SK-N-SH (cell line): Measurements from ENCODE around the gene EPX. TPM values are rescaled to one million over a fixed set of nuclear protein-coding genes. Genes with fewer than 3 reads are reported as not detected.
A peak's percentile ranks its signal among the peaks of the same experiment; 100 is the strongest.

ENCODE experiments used
- CTCF ChIA-PET: fragments of 300-600, 350-600 bp; formaldehyde crosslinking; extraction: SDS; loops from one replicate; lab custom pipeline; 2021; lab: Yijun Ruan, JAX
- POLR2A ChIA-PET: fragments of 350-600 bp; sonication (Branson Sonifier 250); formaldehyde crosslinking; extraction: SDS; loops from one replicate; lab custom pipeline; 2020; ENCODE audit warnings: antibody characterized with exemption, inconsistent platforms; lab: Yijun Ruan, JAX
- DNase-seq: peaks from one replicate; pipeline ENCODE4 v3.0.0; 2012
- H2AFZ ChIP-seq: fragments of 200-600 bp; sonication (generic); 2 replicates; pipeline ENCODE4 v1.8.1; 2016; ENCODE audit warnings: antibody characterized with exemption, mild to moderate bottlenecking, low read depth
- H3F3A ChIP-seq: fragments of 200-600 bp; sonication (generic); replicated peaks from 2 replicates; pipeline ENCODE3; 2016; ENCODE audit warnings: antibody characterized with exemption, mild to moderate bottlenecking; ENCODE audit not compliant: insufficient read depth
- H3K27ac ChIP-seq, 2 experiments: fragments of 200-500 bp in 1 of 2; fragments of 200-600 bp in 1 of 2; sonication (Bioruptor generic) in 1 of 2; sonication (generic), shearing (Covaris generic) in 1 of 2; 2 replicates each; pipeline versions ENCODE4 v1.5.1 to v1.6.1; 2014 to 2016; ENCODE audit warnings: low read depth in 2 of 2, inconsistent platforms in 1 of 2, low read length in 1 of 2, mild to moderate bottlenecking in 1 of 2, mixed read lengths in 1 of 2
- H3K27me3 ChIP-seq: fragments of 200-600 bp; sonication (generic), shearing (Covaris generic); 2 replicates; pipeline ENCODE4 v1.6.1; 2016; ENCODE audit warnings: mixed run types; ENCODE audit not compliant: insufficient read depth
- H3K36me3 ChIP-seq, 2 experiments: fragments of 200-500 bp in 1 of 2; fragments of 200-600 bp in 1 of 2; sonication (Bioruptor generic) in 1 of 2; sonication (generic) in 1 of 2; replicated peaks in 1 of 2; 2 replicates each; pipeline versions ENCODE3 to v1.5.1; 2014 to 2016; ENCODE audit warnings: low read length in 1 of 2, mild to moderate bottlenecking in 1 of 2; ENCODE audit not compliant: insufficient read depth in 2 of 2, control insufficient read depth in 1 of 2
- H3K4me1 ChIP-seq, 2 experiments: fragments of 200-500 bp in 1 of 2; fragments of 200-600 bp in 1 of 2; sonication (Bioruptor generic) in 1 of 2; sonication (generic), shearing (Covaris generic) in 1 of 2; 2 replicates each; pipeline versions ENCODE4 v1.5.1 to v1.6.1; 2014 to 2016; ENCODE audit warnings: low read depth in 1 of 2, low read length in 1 of 2, mixed run types in 1 of 2; ENCODE audit not compliant: insufficient read depth in 2 of 2, control insufficient read depth in 1 of 2
- H3K4me2 ChIP-seq: fragments of 200-600 bp; sonication (generic), shearing (Covaris generic); 2 replicates; pipeline ENCODE4 v1.6.1; 2017; ENCODE audit warnings: mixed run types
- H3K4me3 ChIP-seq, 2 experiments: fragments of 200-500 bp in 1 of 2; fragments of 200-600 bp in 1 of 2; sonication (Bioruptor generic) in 1 of 2; sonication (generic), shearing (Covaris generic) in 1 of 2; 2 replicates each; pipeline versions ENCODE4 v1.5.1 to v1.8.1; 2014 to 2016; ENCODE audit warnings: low read depth in 2 of 2, inconsistent platforms in 1 of 2, low read length in 1 of 2, mild to moderate bottlenecking in 1 of 2, mixed read lengths in 1 of 2, moderate library complexity in 1 of 2
- H3K79me2 ChIP-seq: fragments of 200-600 bp; sonication (generic); 2 replicates; pipeline ENCODE4 v1.8.1; 2017; ENCODE audit warnings: mild to moderate bottlenecking; ENCODE audit not compliant: insufficient read depth
- H3K9ac ChIP-seq: fragments of 200-600 bp; sonication (generic); 2 replicates; pipeline ENCODE4 v1.6.1; 2017; ENCODE audit warnings: mixed run types
- H3K9me2 ChIP-seq: fragments of 200-600 bp; sonication (generic); 2 replicates; pipeline ENCODE4 v1.6.1; 2017; ENCODE audit warnings: mixed run types
- H3K9me3 ChIP-seq: fragments of 200-600 bp; sonication (generic); 2 replicates; pipeline ENCODE4 v1.6.1; 2017; ENCODE audit warnings: mixed run types, mild to moderate bottlenecking, moderate library complexity
- H4K20me1 ChIP-seq: fragments of 200-600 bp; sonication (generic); 2 replicates; pipeline ENCODE4 v1.6.1; 2017; ENCODE audit warnings: mild to moderate bottlenecking, mixed run types; ENCODE audit not compliant: insufficient read depth
- ELF1 ChIP-seq: IDR thresholded peaks from 2 replicates; pipeline ENCODE4 v1.4.0; 2012
- RAD21 ChIP-seq: IDR thresholded peaks from 2 replicates; pipeline ENCODE4 v1.6.1; 2012; ENCODE audit warnings: mild to moderate bottlenecking, low read length
- RCOR1 ChIP-seq: fragments of 150-350 bp; IDR thresholded peaks from 2 replicates; pipeline ENCODE4 v1.6.1; 2017; ENCODE audit warnings: antibody characterized with exemption, low read length
- RFX5 ChIP-seq: IDR thresholded peaks from 2 replicates; pipeline ENCODE4 v1.6.1; 2012; ENCODE audit warnings: mild to moderate bottlenecking, improper control_type of control experiment, low read length
- RXRA ChIP-seq: IDR thresholded peaks from 2 replicates; pipeline ENCODE4 v1.4.0; 2012; ENCODE audit warnings: low read depth, mild to moderate bottlenecking, borderline replicate concordance
- SMC3 ChIP-seq: IDR thresholded peaks from 2 replicates; pipeline ENCODE4 v1.6.1; 2012; ENCODE audit warnings: low read depth, low read length, improper control_type of control experiment
- TEAD4 ChIP-seq: IDR thresholded peaks from 2 replicates; pipeline ENCODE4 v1.4.0; 2012; ENCODE audit warnings: mild to moderate bottlenecking, borderline replicate concordance; ENCODE audit not compliant: insufficient read depth
- YY1 ChIP-seq: IDR thresholded peaks from 2 replicates; pipeline ENCODE4 v1.4.0; 2012; ENCODE audit warnings: low read depth, mild to moderate bottlenecking
- WGBS: methylation state at CpG from one replicate; pipeline ENCODE4 v1.1.6; 2017; ENCODE audit warnings: low lambda C conversion rate; 5-methylcytosine and 5-hydroxymethylcytosine counted together
- polyA plus RNA-seq, 3 experiments: library from polyadenylated mRNA; depleted of rRNA; stranded (reverse); fragments of >200 nt; gene quantifications; 2 replicates each; pipeline ENCODE4 v1.2.3, GENCODE V29; 2012
- TF ChIP-seq, protein P1 (sequence below): fragments of 150-350 bp; IDR thresholded peaks from 2 replicates; pipeline ENCODE4 v1.6.1; 2017; ENCODE audit warnings: antibody characterized with exemption, low read length, low read depth, borderline replicate concordance
- TF ChIP-seq, protein P2 (sequence below): fragments of 200-600 bp; sonication (generic); IDR thresholded peaks from 2 replicates; pipeline ENCODE4 v1.6.1; 2017; ENCODE audit warnings: antibody characterized with exemption, mild to moderate bottlenecking, moderate library complexity
- TF ChIP-seq, protein P3 (sequence below): IDR thresholded peaks from 2 replicates; pipeline ENCODE4 v1.6.1; 2012; ENCODE audit warnings: mild to moderate bottlenecking, low read depth, low read length, moderate library complexity

EPX gene
- polyA plus RNA-seq, 1 of the 3 experiments (the other 2 are of a cell fraction): 0.02 TPM

DNA sequence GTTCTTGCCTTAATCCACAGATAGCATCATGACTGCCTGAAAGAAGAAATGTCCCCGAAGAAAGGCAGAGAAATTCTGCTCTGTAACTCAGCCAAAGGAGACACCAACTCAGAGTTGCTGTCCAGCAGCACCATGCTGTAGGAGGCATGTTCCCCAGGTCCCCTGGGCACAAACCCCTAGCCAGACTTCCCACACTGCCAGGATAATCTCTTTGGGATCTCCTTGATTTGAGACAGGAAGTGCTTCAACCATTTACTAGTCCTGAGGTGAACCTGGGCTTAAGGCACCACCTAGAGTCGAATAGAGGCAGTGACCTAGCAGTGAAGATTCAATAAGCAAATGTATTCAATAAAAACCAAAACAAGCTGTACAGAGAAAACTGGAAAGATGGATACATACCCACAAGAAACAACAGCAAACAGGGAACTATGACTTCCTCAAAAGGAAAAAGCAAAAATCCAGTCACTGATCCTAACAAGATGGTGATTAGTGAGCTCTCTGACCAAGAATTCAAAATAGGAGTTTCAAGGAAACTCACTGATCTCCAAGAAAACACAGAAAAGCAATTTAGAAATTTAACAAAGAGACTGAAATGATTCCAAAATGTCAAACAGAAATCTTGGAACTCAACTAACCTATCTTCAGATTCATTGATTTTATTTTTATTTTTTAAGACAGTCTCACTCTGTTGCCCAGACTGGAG lies 20.0 kb upstream of the EPX start:
- no peaks in the 10 kb centered on the region for H3K9me3 ChIP-seq
- H3K4me2 ChIP-seq: no peak overlapping the region
- 11% methylated on average over 2 of the region's 2 CpGs for WGBS
- CTCF ChIA-PET: interaction anchor here (0.6 to 3.1 kb wide), 18 partner anchors 9 to 188 kb away, joined by 3 to 16 read pairs (median 4); no protein-coding TSS in a partner anchor
- H3K79me2 ChIP-seq: no peaks in the 10 kb centered on the region
- H3K4me3 ChIP-seq: no peak overlapping the region
- H4K20me1 ChIP-seq: no peaks in the 10 kb centered on the region
- H3K9me2 ChIP-seq: no peaks in the 10 kb centered on the region
- POLR2A ChIA-PET: no interaction called here
- no peaks in the 10 kb centered on the region for H3F3A ChIP-seq
- H2AFZ ChIP-seq: no peak overlapping the region
- H3K27ac ChIP-seq: no peak overlapping the region
- H3K27me3 ChIP-seq: peaks cover 5% of the 10 kb centered on the region; the same call in 1 of the 2 replicates
- H3K9ac ChIP-seq: no peak overlapping the region
- TF ChIP-seq SMC3: peak; percentile 25; the same call in 1 of the 2 replicates
- TF ChIP-seq, protein P1, sequence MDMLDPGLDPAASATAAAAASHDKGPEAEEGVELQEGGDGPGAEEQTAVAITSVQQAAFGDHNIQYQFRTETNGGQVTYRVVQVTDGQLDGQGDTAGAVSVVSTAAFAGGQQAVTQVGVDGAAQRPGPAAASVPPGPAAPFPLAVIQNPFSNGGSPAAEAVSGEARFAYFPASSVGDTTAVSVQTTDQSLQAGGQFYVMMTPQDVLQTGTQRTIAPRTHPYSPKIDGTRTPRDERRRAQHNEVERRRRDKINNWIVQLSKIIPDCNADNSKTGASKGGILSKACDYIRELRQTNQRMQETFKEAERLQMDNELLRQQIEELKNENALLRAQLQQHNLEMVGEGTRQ: no peak
- TF ChIP-seq RCOR1: no peak
- TF ChIP-seq YY1: no peak
- peak; percentile 68 for TF ChIP-seq RAD21
- no peak for TF ChIP-seq RXRA
- TF ChIP-seq, protein P2, sequence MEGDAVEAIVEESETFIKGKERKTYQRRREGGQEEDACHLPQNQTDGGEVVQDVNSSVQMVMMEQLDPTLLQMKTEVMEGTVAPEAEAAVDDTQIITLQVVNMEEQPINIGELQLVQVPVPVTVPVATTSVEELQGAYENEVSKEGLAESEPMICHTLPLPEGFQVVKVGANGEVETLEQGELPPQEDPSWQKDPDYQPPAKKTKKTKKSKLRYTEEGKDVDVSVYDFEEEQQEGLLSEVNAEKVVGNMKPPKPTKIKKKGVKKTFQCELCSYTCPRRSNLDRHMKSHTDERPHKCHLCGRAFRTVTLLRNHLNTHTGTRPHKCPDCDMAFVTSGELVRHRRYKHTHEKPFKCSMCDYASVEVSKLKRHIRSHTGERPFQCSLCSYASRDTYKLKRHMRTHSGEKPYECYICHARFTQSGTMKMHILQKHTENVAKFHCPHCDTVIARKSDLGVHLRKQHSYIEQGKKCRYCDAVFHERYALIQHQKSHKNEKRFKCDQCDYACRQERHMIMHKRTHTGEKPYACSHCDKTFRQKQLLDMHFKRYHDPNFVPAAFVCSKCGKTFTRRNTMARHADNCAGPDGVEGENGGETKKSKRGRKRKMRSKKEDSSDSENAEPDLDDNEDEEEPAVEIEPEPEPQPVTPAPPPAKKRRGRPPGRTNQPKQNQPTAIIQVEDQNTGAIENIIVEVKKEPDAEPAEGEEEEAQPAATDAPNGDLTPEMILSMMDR: peak; percentile 48
- TF ChIP-seq, protein P3, sequence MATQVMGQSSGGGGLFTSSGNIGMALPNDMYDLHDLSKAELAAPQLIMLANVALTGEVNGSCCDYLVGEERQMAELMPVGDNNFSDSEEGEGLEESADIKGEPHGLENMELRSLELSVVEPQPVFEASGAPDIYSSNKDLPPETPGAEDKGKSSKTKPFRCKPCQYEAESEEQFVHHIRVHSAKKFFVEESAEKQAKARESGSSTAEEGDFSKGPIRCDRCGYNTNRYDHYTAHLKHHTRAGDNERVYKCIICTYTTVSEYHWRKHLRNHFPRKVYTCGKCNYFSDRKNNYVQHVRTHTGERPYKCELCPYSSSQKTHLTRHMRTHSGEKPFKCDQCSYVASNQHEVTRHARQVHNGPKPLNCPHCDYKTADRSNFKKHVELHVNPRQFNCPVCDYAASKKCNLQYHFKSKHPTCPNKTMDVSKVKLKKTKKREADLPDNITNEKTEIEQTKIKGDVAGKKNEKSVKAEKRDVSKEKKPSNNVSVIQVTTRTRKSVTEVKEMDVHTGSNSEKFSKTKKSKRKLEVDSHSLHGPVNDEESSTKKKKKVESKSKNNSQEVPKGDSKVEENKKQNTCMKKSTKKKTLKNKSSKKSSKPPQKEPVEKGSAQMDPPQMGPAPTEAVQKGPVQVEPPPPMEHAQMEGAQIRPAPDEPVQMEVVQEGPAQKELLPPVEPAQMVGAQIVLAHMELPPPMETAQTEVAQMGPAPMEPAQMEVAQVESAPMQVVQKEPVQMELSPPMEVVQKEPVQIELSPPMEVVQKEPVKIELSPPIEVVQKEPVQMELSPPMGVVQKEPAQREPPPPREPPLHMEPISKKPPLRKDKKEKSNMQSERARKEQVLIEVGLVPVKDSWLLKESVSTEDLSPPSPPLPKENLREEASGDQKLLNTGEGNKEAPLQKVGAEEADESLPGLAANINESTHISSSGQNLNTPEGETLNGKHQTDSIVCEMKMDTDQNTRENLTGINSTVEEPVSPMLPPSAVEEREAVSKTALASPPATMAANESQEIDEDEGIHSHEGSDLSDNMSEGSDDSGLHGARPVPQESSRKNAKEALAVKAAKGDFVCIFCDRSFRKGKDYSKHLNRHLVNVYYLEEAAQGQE: peak; percentile 90
- TF ChIP-seq TEAD4: no peak
- TF ChIP-seq ELF1: no peak
- no peak for TF ChIP-seq RFX5
- peak; percentile 62 for DNase-seq
- peaks cover 0 to 2% of the 10 kb centered on the region in 2 experiments; a peak in 1 of 4 replicates for H3K4me1 ChIP-seq
- no peaks in the 10 kb centered on the region for H3K36me3 ChIP-seq
